ENCODE results near the gene RERE. TPM values are rescaled to one million over a fixed set of nuclear protein-coding genes. Genes with fewer than 3 reads are reported as not detected.
A peak's percentile ranks its signal among the peaks of the same experiment; 100 is the strongest.

Gene RERE
- total and polyA plus RNA-seq, 12 donors: 46.5 to 163 (median 139) TPM

GRCh38 chr1:8767006-8767405, 50.4 kb downstream of the RERE start:
- TF ChIP-seq CTCF (IDR thresholded peaks at IDR 0.05): no peak
- peaks cover 0 to 31% (median 11%) of the 10 kb centered on the region in 9 donors for H3K4me1 ChIP-seq
- ATAC-seq (no peak), DNase-seq (no peak)
- H3K9me3 ChIP-seq: no peaks in the 10 kb centered on the region
- no peaks in the 10 kb centered on the region for H3K27me3 ChIP-seq
- WGBS, 2 donors: 71 to 73% methylated on average over 2 of the region's 2 CpGs
- H3K4me3 ChIP-seq: no peak overlapping the region
- intact Hi-C loops (cut with DNase I): no loop called here
- H3K27ac ChIP-seq: no peak overlapping the region
- H3K36me3 ChIP-seq: no peaks in the 10 kb centered on the region

- ATAC-seq: no peak
- no peaks in the 10 kb centered on the region for H3K36me3 ChIP-seq
- no peak overlapping the region for H3K4me3 ChIP-seq
- no peak overlapping the region for H3K27ac ChIP-seq
- no peak for TF ChIP-seq CTCF (IDR thresholded peaks at IDR 0.05)
- peaks cover 0 to 31% (median 11%) of the 10 kb centered on the region in 9 donors for H3K4me1 ChIP-seq
- no peak for DNase-seq
- H3K9me3 ChIP-seq: no peaks in the 10 kb centered on the region
- 97% methylated on average over 3 of the region's 3 CpGs for WGBS, 2 donors
- H3K27me3 ChIP-seq: no peaks in the 10 kb centered on the region
- intact Hi-C loops (cut with DNase I): no loop called here
Observed at GRCh38 chr1:8765198-8765597, 52.2 kb downstream of the RERE start.

GRCh38 chr1:8764293-8764937, 53.0 kb downstream of the RERE start:
- WGBS, 2 donors: 43% methylated on average over 4 of the region's 4 CpGs
- peak overlapping the region in 1 of 10 donors; percentile 5 for H3K27ac ChIP-seq
- DNase-seq (no peak), ATAC-seq (peak in 1 of 8 donors; percentile 13)
- no peaks in the 10 kb centered on the region for H3K9me3 ChIP-seq
- peaks cover 0 to 31% (median 11%) of the 10 kb centered on the region in 9 donors for H3K4me1 ChIP-seq
- intact Hi-C loops (cut with DNase I): no loop called here
- no peaks in the 10 kb centered on the region for H3K27me3 ChIP-seq
- TF ChIP-seq CTCF (IDR thresholded peaks at IDR 0.05): no peak
- H3K36me3 ChIP-seq: no peaks in the 10 kb centered on the region
- H3K4me3 ChIP-seq: no peak overlapping the region

GRCh38 chr1:8763888-8764287, 53.6 kb downstream of the RERE start:
- intact Hi-C loops (cut with DNase I): no loop called here
- ATAC-seq: peak in 4 of 8 donors; percentile 29 to 75 (median 48)

More at GRCh38 chr1:8763888-8764287, 53.6 kb downstream of the RERE start:
- H3K4me3 ChIP-seq: no peak overlapping the region
- peak overlapping the region in 1 of 10 donors; percentile 5 for H3K27ac ChIP-seq
- TF ChIP-seq CTCF (IDR thresholded peaks at IDR 0.05): no peak
- no peaks in the 10 kb centered on the region for H3K9me3 ChIP-seq
- H3K36me3 ChIP-seq: no peaks in the 10 kb centered on the region
- peaks cover 0 to 31% (median 11%) of the 10 kb centered on the region in 9 donors for H3K4me1 ChIP-seq
- WGBS, 2 donors: 48 to 60% methylated on average over 4 of the region's 4 CpGs
- no peaks in the 10 kb centered on the region for H3K27me3 ChIP-seq
- DNase-seq: peak in 1 of 2 donors; percentile 11
